ENCODE results near the gene RNPS1. TPM values are rescaled to one million over a fixed set of nuclear protein-coding genes. Genes with fewer than 3 reads are reported as not detected.
"Not testable (repeated sequence)": the region's sequence is repeated elsewhere in the genome, so short reads cannot be mapped to it uniquely, and the experiment has no call there.

Gene RNPS1
- total and polyA plus RNA-seq, 2 donors (not counting 3 experiments of a cell fraction or from before 2014, with no cell fraction given): 206 to 209 TPM

GRCh38 chr16:2240331-2240730 lies 27.6 kb downstream of the RNPS1 start:
- FAIRE-seq; H3K4me3 ChIP-seq (replicated peaks in 1 of 3; ENCODE audit: insufficient read depth in 1 of 3, low read depth in 1 of 3, low read length in 3 of 3); POLR2A ChIA-PET; H3K27ac ChIP-seq (ENCODE audit: insufficient read depth, low read depth, low read length); H3K79me2 ChIP-seq (ENCODE audit: control insufficient read depth, insufficient read depth, low read length); intact Hi-C loops (cut with micrococcal nuclease); H3K9ac ChIP-seq (replicated peaks; ENCODE audit: extremely low read depth, insufficient read depth, low read length); H3K4me1 ChIP-seq (ENCODE audit: control insufficient read depth, extremely low read depth, insufficient read depth, low read length); dilution Hi-C loops (cut with MboI; ENCODE audit: extremely low pct_ligation_motif_present, low sequenced_read_pairs); BruUV-seq (replicated peaks); H3K4me2 ChIP-seq (ENCODE audit: insufficient read depth, low read length); H3K9me1 ChIP-seq (replicated peaks; ENCODE audit: control insufficient read depth, extremely low read depth, insufficient read depth, low read length); DNase-seq (ENCODE audit: low read depth, low spot score); H4K20me1 ChIP-seq (replicated peaks; ENCODE audit: control insufficient read depth, extremely low read depth, insufficient read depth, low read length); H3K9me3 ChIP-seq (replicated peaks; ENCODE audit: control insufficient read depth, insufficient read depth, low read length); H2AFZ ChIP-seq (ENCODE audit: low read depth, low read length): not testable (repeated sequence)
- CTCF ChIA-PET: interaction anchor here (0.9 kb wide), 1 partner anchor 11 kb away, joined by 3 read pairs; the partner anchor contains the start of gene ECI1
- H3K36me3 ChIP-seq (ENCODE audit: control insufficient read depth in 2 of 2, extremely low read depth in 1 of 2, insufficient read depth in 2 of 2, low read length in 2 of 2): peaks cover 11 to 23% of the 10 kb centered on the region in 2 experiments
- H3K27me3 ChIP-seq (ENCODE audit: control insufficient read depth in 2 of 2, insufficient read depth in 2 of 2, low read length in 2 of 2): peaks cover 5 to 18% of the 10 kb centered on the region in 2 experiments

GRCh38 chr16:2238838-2239675 lies 28.9 kb downstream of the RNPS1 start:
- peaks cover 8 to 24% of the 10 kb centered on the region in 2 experiments for H3K36me3 ChIP-seq (ENCODE audit: control insufficient read depth in 2 of 2, extremely low read depth in 1 of 2, insufficient read depth in 2 of 2, low read length in 2 of 2)
- no peak for TF ChIP-seq EZH2 (IDR thresholded peaks at IDR 0.05; ENCODE audit: borderline replicate concordance, low read depth, low read length, severe bottlenecking)
- TF ChIP-seq CTCF (IDR thresholded peaks at IDR 0.05; ENCODE audit: extremely low read depth in 1 of 2, insufficient read depth in 1 of 2, low read depth in 1 of 2, low read length in 2 of 2): no peak
- TF ChIP-seq MYC (IDR thresholded peaks at IDR 0.05; ENCODE audit: low read depth, low read length): no peak
- peak; percentile 9 for TF ChIP-seq POLR2AphosphoS5 (IDR thresholded peaks at IDR 0.05; ENCODE audit: insufficient read depth, low read depth, low read length)
- TF ChIP-seq GATA2 (IDR thresholded peaks at IDR 0.05; ENCODE audit: insufficient read depth, insufficient read length, low read depth, low read length): no peak
- TF ChIP-seq FOS (IDR thresholded peaks at IDR 0.05; ENCODE audit: borderline replicate concordance, insufficient read depth, low read length): no peak
- no peak for TF ChIP-seq MAX (IDR thresholded peaks at IDR 0.05; ENCODE audit: insufficient read depth, insufficient read length)
- DNase-seq (ENCODE audit: low read depth, low spot score) (no peak), FAIRE-seq (no peak)
- peaks cover 10% of the 10 kb centered on the region for H3K4me1 ChIP-seq (ENCODE audit: control insufficient read depth, extremely low read depth, insufficient read depth, low read length)
- no TSS peak for BruUV-seq (replicated peaks)
- H3K4me3 ChIP-seq (replicated peaks in 1 of 3; ENCODE audit: insufficient read depth in 1 of 3, low read depth in 1 of 3, low read length in 3 of 3): no peak overlapping the region
- H2AFZ ChIP-seq (ENCODE audit: low read depth, low read length): no peak overlapping the region
- POLR2A ChIA-PET: no interaction called here
- H3K9me3 ChIP-seq (replicated peaks; ENCODE audit: control insufficient read depth, insufficient read depth, low read length): no peaks in the 10 kb centered on the region
- H4K20me1 ChIP-seq (replicated peaks; ENCODE audit: control insufficient read depth, extremely low read depth, insufficient read depth, low read length): no peaks in the 10 kb centered on the region
- H3K27ac ChIP-seq (ENCODE audit: insufficient read depth, low read depth, low read length): no peak overlapping the region
- no peaks in the 10 kb centered on the region for H3K9me1 ChIP-seq (replicated peaks; ENCODE audit: control insufficient read depth, extremely low read depth, insufficient read depth, low read length)
- CTCF ChIA-PET: interaction anchor here (1.2 kb wide), 2 partner anchors 13 to 262 kb away, joined by 6 read pairs; partner anchors contain the start of gene ECI1
- intact Hi-C loops (cut with micrococcal nuclease) (no loop called here), dilution Hi-C loops (cut with MboI; ENCODE audit: extremely low pct_ligation_motif_present, low sequenced_read_pairs) (no loop called here)
- H3K79me2 ChIP-seq (ENCODE audit: control insufficient read depth, insufficient read depth, low read length): no peaks in the 10 kb centered on the region
- no peak overlapping the region for H3K4me2 ChIP-seq (ENCODE audit: insufficient read depth, low read length)
- H3K27me3 ChIP-seq (ENCODE audit: control insufficient read depth in 2 of 2, insufficient read depth in 2 of 2, low read length in 2 of 2): peaks cover 5 to 18% of the 10 kb centered on the region in 2 experiments
- no peak overlapping the region for H3K9ac ChIP-seq (replicated peaks; ENCODE audit: extremely low read depth, insufficient read depth, low read length)

All from endothelial cell of umbilical vein (primary cell).